Activated CD4-positive, alpha-beta T cell treated with anti-CD3 and anti-CD28 coated beads for 36 hours (primary cell): ENCODE results near the gene ZCCHC2. TPM values are rescaled to one million over a fixed set of nuclear protein-coding genes. Genes with fewer than 3 reads are reported as not detected.

Source experiments
- total RNA-seq, 2 experiments: library from RNA; stranded (reverse); gene quantifications; one replicate each; pipeline ENCODE4 v1.2.3, GENCODE V29; 2021

Gene ZCCHC2
- total RNA-seq, 2 experiments from 2014 or later: 26.1 to 40.1 TPM

Other genes starting within 250 kb of the ZCCHC2 start
- 1 to 10 TPM; 6.9 to 9.3 TPM for gene TNFRSF11A, start 197.7 kb upstream of the ZCCHC2 start, total RNA-seq
- gene PHLPP1, start 192.5 kb downstream of the ZCCHC2 start, total RNA-seq: 1 to 10 TPM; 6.8 to 8.5 TPM